ENCODE results near the gene SIX5. TPM values are rescaled to one million over a fixed set of nuclear protein-coding genes. Genes with fewer than 3 reads are reported as not detected.

Gene SIX5
- total RNA-seq, 1 donor from 2014 or later = 15.5 TPM

GRCh38 chr19:45777395-45777961 lies 8.4 kb upstream of the SIX5 start:
- DNase-seq (ENCODE audit: extremely low read depth, low read depth, low spot score) = no peak

- no peak for DNase-seq (ENCODE audit: extremely low read depth, low read depth, low spot score)
Observed at GRCh38 chr19:45774765-45775164, 5.7 kb upstream of the SIX5 start.

DNA sequence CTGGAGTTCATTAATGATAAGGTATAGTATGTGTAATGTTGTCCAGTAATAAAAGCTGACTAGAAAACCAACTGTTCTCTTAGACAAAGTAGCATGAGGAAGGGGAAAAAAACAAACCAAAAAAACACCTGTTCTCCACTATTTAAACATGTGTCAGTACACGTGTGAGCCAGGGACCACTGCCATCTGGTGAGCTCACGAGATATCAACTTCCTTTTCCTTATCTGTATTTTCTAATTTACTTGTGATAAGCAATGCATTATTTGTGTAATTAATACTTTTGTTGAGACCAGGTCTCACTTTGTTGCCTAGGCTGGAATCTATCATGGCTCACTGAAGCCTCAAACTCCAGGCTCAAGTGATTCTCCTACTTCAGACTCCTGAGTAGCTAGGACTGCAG lies 4.3 kb upstream of the SIX5 start:
- DNase-seq (ENCODE audit: extremely low read depth, low read depth, low spot score) = no peak

GRCh38 chr19:45772912-45773311 lies 3.9 kb upstream of the SIX5 start:
- DNase-seq (ENCODE audit: extremely low read depth, low read depth, low spot score) = no peak

DNA sequence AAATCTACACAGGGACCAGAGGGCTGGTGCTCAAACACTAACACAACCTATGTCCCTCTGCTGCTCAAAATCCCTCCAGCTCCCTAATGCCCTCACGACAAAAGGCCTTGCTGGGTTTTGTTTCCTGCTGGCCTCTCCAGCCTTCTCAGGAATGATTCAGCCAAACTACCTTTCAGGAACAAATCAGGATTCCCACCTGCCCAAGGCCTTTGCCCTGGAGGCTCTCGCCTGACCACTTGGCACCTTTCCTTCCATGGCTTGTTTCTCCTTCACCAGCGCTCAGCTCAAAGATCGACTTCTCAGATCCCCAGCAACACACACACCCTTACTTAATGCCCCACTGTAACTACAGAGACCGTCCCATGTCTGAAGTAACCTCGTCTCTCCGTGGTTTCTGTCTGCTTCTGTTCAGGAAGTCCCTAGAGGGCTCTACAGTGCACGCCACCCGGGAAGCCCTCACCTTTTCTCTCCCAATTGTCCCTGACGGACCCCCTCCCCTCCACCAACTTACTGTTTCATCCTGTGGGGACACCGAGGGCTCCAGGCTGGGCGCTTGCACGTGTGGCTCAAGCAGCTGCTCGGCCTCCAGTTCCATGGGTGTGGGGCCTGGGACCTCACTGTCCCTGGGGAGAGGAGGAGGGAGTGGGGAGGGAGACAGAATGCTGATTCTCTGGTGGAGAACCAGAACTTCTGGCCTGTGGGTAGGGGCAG lies 3.2 kb upstream of the SIX5 start:
- DNase-seq (ENCODE audit: extremely low read depth, low read depth, low spot score) = no peak

- no peak for DNase-seq (ENCODE audit: extremely low read depth, low read depth, low spot score)
Observed at GRCh38 chr19:45771311-45771933, 2.4 kb upstream of the SIX5 start.

- DNase-seq (ENCODE audit: extremely low read depth, low read depth, low spot score) = peak; percentile 82
Observed at GRCh38 chr19:45770192-45771101, 1.4 kb upstream of the SIX5 start.

DNA sequence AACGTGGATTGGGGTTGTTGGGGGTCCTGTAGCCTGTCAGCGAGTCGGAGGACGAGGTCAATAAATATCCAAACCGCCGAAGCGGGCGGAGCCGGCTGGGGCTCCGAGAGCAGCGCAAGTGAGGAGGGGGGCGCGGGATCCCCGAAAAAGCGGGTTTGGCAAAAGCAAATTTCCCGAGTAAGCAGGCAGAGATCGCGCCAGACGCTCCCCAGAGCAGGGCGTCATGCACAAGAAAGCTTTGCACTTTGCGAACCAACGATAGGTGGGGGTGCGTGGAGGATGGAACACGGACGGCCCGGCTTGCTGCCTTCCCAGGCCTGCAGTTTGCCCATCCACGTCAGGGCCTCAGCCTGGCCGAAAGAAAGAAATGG lies 754 bp upstream of the SIX5 start:
- no peak for DNase-seq (ENCODE audit: extremely low read depth, low read depth, low spot score)

DNA sequence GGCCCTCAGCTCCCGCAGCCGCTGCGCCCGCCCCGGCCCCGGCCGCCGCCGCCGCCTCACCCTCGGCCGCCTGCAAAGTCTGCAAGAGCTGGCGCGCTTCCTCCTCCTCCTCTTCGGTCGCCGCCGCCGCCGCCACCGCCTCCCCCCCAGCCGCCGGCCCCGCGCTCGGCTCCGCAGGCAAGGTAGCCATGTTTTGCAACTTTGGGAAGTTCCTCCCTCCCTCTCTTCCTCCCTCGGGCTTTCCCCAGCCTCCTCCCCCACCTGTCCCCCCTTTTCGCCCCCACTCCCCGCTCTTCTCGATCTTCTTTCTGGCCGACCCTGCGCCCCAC lies 433 bp downstream of the SIX5 start:
- no peak for DNase-seq (ENCODE audit: extremely low read depth, low read depth, low spot score)

- no peak for DNase-seq (ENCODE audit: extremely low read depth, low read depth, low spot score)
Observed at GRCh38 chr19:45767881-45768654, 984 bp downstream of the SIX5 start.

DNA sequence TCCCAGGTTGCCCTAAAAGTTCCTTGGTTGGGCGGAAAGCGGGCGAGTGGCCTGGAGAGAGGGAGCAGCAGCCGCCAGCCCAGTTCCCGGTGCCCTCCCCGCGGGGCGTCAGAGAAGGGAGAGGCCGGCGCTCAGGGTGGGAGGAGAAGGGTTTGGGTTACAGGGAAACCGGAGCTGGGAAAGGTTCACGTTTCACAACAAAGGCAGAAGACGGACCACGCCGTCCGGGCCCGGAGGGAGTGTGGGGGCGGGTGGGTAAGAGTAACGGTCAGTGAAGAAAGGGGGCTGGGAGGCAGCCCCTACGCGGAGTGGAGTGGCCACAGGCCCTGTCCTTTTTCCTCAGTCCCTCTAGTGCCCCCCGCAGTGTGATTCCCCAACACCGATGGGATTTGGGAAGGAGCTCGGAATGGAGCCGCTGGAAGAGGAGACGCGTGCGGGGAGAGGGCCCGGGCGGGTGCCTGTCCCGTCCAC lies 1.6 kb downstream of the SIX5 start:
- no peak for DNase-seq (ENCODE audit: extremely low read depth, low read depth, low spot score)

DNA sequence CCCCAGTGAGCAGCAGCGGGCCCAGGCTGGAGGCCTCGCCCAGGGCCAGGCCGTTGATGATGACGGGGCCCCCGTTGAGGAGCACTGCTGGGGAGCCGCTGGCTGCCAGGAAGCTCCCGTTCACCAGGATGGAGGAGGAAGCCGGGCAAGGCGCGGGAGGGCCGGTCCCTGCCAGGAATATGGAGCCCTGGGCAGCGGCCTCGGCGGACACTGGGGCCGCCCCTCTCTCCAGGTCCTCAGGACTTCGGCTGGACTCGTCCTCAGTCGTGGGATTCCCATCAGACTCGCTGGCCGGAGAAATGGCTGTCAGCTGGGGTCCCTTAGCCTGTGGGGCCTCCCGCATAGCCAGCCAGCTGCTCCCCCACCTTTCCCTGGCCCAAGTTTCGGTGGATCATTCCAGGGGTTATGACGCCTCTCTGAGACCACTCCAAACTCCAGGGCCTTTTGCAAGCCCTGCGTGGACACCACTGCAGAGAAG lies 2.1 kb downstream of the SIX5 start:
- no peak for DNase-seq (ENCODE audit: extremely low read depth, low read depth, low spot score)

DNA sequence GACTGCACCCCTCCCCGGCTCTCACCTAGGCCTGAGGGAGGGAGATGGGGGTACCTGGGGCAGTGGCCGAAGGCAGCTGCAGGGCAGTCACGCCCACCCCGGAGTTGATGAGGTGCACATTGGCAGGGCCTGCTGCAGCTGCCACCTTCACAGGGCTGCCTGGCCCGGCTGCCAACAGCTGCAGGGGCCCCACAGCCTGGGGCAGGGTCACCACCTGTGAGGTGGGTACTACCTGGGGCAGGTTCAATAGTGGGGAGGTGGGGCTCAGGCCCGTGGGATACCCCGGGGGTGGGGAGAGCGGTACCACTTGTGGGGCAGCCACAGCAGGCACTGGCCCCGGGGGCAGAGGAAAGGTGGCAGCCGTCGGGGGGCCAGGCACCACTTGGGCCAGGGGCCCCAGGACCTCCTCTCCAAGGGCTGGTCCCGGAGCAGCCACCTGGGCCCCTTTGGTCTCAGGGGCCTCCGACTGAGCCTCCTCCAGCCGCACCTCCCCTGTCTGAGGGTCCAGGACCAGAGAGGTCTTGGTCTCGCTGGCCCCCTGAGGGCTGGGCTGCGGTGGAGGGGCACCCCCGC lies 2.7 kb downstream of the SIX5 start:
- DNase-seq (ENCODE audit: extremely low read depth, low read depth, low spot score) = no peak

GRCh38 chr19:45765702-45766295 lies 3.3 kb downstream of the SIX5 start:
- DNase-seq (ENCODE audit: extremely low read depth, low read depth, low spot score) = no peak

DNA sequence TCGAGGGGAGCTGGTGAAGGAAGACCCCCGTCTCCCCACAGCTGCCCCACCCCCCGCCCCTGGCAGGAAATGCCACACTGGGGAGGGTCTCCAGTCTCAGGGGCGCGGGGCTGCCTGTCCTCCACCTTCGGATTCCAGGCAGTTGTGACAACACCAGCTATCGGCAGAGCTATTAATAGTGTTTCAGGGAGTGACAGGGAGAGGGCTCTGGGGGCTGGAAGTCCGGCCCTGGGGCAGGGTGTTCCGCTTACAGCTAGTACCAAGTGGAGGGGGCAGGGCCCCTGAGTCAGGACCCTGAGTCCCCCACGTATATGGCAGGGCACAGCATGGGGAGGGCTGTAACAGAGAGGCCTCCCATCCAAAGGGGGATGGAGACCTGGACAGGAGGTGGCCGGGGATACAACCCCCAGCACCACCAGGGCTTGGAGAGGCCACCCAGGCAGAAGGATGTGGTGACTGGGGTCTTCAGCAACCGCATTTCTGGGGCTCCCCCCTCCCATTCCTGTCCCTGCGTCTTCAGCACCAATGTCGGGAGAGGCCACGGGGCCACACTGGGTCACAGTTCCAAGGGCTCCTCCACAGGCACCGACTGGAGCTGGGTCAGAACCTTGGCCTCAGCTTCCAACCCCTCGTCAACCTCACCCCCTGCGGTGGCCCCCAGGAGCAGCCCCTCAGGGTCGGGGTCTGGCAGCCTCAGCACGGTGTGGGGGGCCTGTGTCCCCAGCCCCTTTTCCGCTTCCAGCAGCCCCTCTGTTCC lies 3.9 kb downstream of the SIX5 start:
- DNase-seq (ENCODE audit: extremely low read depth, low read depth, low spot score) = no peak

DNA sequence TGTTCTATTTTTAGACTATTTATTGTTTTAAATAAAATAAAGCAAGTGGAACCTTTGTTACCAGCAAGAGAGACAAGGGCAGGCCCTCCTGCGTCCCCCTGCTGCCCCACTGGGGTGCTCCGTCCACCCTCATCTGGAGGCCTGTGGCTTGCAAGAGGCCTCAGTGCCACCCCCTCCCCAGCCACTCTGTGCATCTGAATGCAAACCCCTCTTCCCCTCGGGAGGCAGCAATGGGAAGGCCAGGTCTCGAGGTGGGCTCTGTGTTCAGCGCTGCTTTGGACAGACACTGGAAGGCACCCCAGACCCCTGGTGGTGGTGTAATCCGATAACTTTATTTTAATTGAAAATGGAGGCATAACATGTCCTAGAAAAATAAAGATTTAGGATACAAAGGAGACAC lies 4.6 kb downstream of the SIX5 start:
- DNase-seq (ENCODE audit: extremely low read depth, low read depth, low spot score) = no peak

DNA sequence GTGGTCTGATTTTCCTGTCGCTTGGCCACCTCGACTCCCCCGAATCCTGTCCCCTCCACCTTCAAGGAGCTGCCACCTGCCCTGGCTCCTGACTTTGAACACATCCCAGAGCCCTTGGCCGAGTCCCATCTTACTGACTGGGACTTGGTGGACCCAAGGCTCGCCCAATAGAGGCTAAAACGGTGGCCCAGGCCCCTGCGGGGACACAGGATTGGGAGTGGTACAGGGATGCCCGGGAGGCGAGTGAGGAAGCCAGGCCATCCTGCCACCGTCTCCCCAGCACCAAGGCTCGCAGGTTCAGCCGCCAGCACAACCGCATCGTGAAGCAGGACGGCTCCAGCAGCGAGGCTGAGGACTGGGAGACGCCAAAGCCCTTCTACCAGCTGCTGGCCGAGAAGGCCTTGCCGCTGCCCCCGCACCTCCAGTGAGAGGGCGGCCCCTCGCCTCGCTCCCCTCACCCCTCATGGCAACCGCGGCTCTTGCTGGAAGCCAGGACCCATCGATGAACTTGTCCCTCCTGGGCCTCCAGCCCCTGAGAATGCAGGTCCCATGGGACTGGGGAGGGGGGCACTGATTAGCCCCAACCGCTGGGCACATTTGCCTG lies 5.3 kb downstream of the SIX5 start:
- no peak for DNase-seq (ENCODE audit: extremely low read depth, low read depth, low spot score)

GRCh38 chr19:45762870-45763631 lies 6.0 kb downstream of the SIX5 start:
- no peak for DNase-seq (ENCODE audit: extremely low read depth, low read depth, low spot score)
